ENCODE measurements around the gene RDH5. TPM values are rescaled to one million over a fixed set of nuclear protein-coding genes. Genes with fewer than 3 reads are reported as not detected.

RDH5 gene
- total and polyA plus RNA-seq, 9 donors: 3.7 to 8.9 (median 5.9) TPM

GRCh38 chr12:55728186-55728938 is 8.2 kb downstream of the RDH5 start:
- H3K4me3 ChIP-seq: peak overlapping the region; percentile 96
- no peak for TF ChIP-seq POLR2A (IDR thresholded peaks at IDR 0.05)
- no peak for TF ChIP-seq EP300 (IDR thresholded peaks at IDR 0.05)
- TF ChIP-seq, protein P1, sequence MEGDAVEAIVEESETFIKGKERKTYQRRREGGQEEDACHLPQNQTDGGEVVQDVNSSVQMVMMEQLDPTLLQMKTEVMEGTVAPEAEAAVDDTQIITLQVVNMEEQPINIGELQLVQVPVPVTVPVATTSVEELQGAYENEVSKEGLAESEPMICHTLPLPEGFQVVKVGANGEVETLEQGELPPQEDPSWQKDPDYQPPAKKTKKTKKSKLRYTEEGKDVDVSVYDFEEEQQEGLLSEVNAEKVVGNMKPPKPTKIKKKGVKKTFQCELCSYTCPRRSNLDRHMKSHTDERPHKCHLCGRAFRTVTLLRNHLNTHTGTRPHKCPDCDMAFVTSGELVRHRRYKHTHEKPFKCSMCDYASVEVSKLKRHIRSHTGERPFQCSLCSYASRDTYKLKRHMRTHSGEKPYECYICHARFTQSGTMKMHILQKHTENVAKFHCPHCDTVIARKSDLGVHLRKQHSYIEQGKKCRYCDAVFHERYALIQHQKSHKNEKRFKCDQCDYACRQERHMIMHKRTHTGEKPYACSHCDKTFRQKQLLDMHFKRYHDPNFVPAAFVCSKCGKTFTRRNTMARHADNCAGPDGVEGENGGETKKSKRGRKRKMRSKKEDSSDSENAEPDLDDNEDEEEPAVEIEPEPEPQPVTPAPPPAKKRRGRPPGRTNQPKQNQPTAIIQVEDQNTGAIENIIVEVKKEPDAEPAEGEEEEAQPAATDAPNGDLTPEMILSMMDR (IDR thresholded peaks at IDR 0.05): no peak
- H3K9me3 ChIP-seq: no peaks in the 10 kb centered on the region
- intact Hi-C loops (cut with DNase I): loop anchor here in 1 of 4 donors (5.0 kb wide), 1 partner anchor 199 kb away; the partner anchor contains the start of gene PYM1
- H3K36me3 ChIP-seq: no peaks in the 10 kb centered on the region
- H3K4me1 ChIP-seq (ENCODE audit: insufficient read depth): peaks cover 12% of the 10 kb centered on the region
- H3K27me3 ChIP-seq: no peaks in the 10 kb centered on the region
- WGBS, 3 donors: 0 to 1% (median 0%) methylated on average over 28 to 61 of the region's 61 CpGs
- peak; percentile 87 to 91 (median 89) for DNase-seq
- peak overlapping the region; percentile 94 to 99 for H3K27ac ChIP-seq

- Histone ChIP-seq H3K4me3 (peak within 1 kb of the TSS; percentile 96), H3K27ac (peak within 1 kb of the TSS; percentile 94 to 99), H3K27me3 (no peaks in the 10 kb centered on the region), H3K9me3 (no peaks in the 10 kb centered on the region), H3K36me3 (no peaks in the 10 kb centered on the region), H3K4me1 (ENCODE audit: insufficient read depth) (peaks cover 12% of the 10 kb centered on the region)
- intact Hi-C loops (cut with DNase I): loop anchor here in 1 of 4 donors (5.0 kb wide), 1 partner anchor 198 kb away; the partner anchor contains the start of gene PYM1
- peak; percentile 94 to 96 (median 94) for DNase-seq
- 1% methylated on average over 28 to 61 of the region's 61 CpGs for WGBS, 3 donors
- peak; percentile 78 for TF ChIP-seq POLR2A (IDR thresholded peaks at IDR 0.05)
- TF ChIP-seq, protein P1 (IDR thresholded peaks at IDR 0.05): no peak
- peak; percentile 89 for TF ChIP-seq EP300 (IDR thresholded peaks at IDR 0.05)
These were observed 9.0 kb downstream of the RDH5 start, which contains the start of gene CD63 for GRCh38 chr12:55728939-55729818. Gene CD63, minus strand, starts transcription at chr12:55729009. Its CDS starts 668 bp downstream, at chr12:55728341.

DNA sequence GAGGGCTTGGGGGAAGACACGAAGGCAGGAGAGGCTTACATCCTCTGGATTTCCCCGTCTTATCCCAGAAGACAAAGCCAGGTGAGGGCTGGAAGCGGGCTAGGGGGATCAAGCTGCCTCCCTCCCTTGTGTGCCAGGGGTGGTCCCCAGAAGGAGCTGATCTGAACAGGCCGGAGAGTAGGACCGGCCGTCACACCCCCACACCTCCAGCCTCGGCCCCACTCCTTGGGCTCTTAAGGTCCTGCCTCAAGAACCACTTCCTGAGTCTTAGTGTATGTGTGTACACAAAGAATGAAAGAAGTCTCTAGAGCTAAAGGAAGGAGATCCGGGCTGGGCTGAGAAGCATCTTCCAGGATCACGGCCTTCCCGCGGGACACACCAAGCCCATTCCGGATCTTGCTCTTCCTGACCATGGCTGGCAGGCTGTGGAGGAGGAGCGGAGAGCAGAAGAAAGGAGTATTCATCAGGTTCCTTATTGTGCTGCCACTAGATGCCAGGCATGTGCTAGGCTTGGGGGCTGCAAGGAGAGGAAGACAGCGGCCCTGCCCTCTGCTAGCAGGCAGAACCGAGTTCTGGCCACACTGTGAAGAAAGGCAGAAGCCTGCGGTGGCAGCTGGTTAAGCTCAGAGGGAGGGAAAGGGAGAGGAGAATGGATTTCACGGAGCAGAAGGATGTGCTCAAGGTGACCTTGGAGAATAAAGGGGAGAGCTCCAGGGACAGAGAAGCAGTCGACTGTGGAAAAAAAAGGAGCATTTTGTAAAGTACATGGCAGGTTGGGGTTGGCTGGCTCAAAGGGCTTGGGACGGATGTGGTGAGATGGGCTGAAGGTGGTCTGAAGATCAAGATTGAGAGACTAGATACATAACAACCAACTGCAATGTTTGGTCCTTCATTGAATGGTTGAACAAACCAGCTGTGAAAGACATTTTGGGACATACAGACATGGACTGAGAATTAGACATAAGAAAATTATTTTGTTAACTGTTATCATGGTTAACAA is 9.9 kb downstream of the RDH5 start:
- H3K4me3 ChIP-seq: peak overlapping the region; percentile 96
- DNase-seq: peak; percentile 55 to 73 (median 63)
- no peaks in the 10 kb centered on the region for H3K9me3 ChIP-seq
- no peaks in the 10 kb centered on the region for H3K27me3 ChIP-seq
- peaks cover 12% of the 10 kb centered on the region for H3K4me1 ChIP-seq (ENCODE audit: insufficient read depth)
- intact Hi-C loops (cut with DNase I): loop anchor here in 3 of 4 donors (5.0 to 10.0 kb wide), 3 partner anchors 197 to 905 kb away; partner anchors contain the start of genes PYM1 (in 2 of the 3) and BAZ2A (in 1 of the 3)
- 1 to 2% (median 2%) methylated on average over 19 of the region's 19 CpGs for WGBS, 3 donors
- no peaks in the 10 kb centered on the region for H3K36me3 ChIP-seq
- TF ChIP-seq, protein P1 (IDR thresholded peaks at IDR 0.05): no peak
- peak; percentile 48 for TF ChIP-seq POLR2A (IDR thresholded peaks at IDR 0.05)
- H3K27ac ChIP-seq: peak overlapping the region; percentile 94 to 99
